Fibroblast of skin of right biceps (primary cell): ENCODE results near the gene GMEB2.
"Not testable (repeated sequence)": the region's sequence is repeated elsewhere in the genome, so short reads cannot be mapped to it uniquely, and the experiment has no call there.

Experiments used
- DNase-seq: peaks from one replicate; pipeline ENCODE4 v3.0.0-alpha.2; 2013

GMEB2 gene

GRCh38 chr20:63636752-63637628 is 10.1 kb upstream of the GMEB2 start:
- DNase-seq = peak; percentile 12

- no peak for DNase-seq
These were observed 8.7 kb upstream of the GMEB2 start for GRCh38 chr20:63635431-63636141.

- no peak for DNase-seq
These were observed 6.8 kb upstream of the GMEB2 start for GRCh38 chr20:63633732-63634131.

- not testable (repeated sequence) for DNase-seq
These were observed 4.5 kb upstream of the GMEB2 start for GRCh38 chr20:63631426-63631825.

GRCh38 chr20:63630956-63631355 is 4.1 kb upstream of the GMEB2 start:
- DNase-seq = not testable (repeated sequence)

- DNase-seq = peak; percentile 76
These were observed 1.5 kb upstream of the GMEB2 start for GRCh38 chr20:63628246-63628975.

GRCh38 chr20:63627751-63628245 is 897 bp upstream of the GMEB2 start:
- DNase-seq = no peak

- DNase-seq = peak; percentile 95
These were observed 339 bp upstream of the GMEB2 start for GRCh38 chr20:63627129-63627750.

- peak; percentile 33 for DNase-seq
These were observed 1.0 kb downstream of the GMEB2 start for GRCh38 chr20:63625771-63626423.

GRCh38 chr20:63624486-63624885 is 2.4 kb downstream of the GMEB2 start:
- DNase-seq = peak; percentile 38

GRCh38 chr20:63622732-63623131 is 4.2 kb downstream of the GMEB2 start:
- DNase-seq = no peak

- DNase-seq = no peak
These were observed 4.8 kb downstream of the GMEB2 start for GRCh38 chr20:63622096-63622495.

- DNase-seq = no peak
These were observed 5.9 kb downstream of the GMEB2 start for GRCh38 chr20:63620991-63621390.

- no peak for DNase-seq
These were observed 7.4 kb downstream of the GMEB2 start for GRCh38 chr20:63619505-63619904.

- no peak for DNase-seq
These were observed 7.8 kb downstream of the GMEB2 start for GRCh38 chr20:63619086-63619485.

- DNase-seq = no peak
These were observed 8.5 kb downstream of the GMEB2 start for GRCh38 chr20:63618291-63618980.

GRCh38 chr20:63617876-63618265 is 9.0 kb downstream of the GMEB2 start:
- no peak for DNase-seq

- DNase-seq = no peak
These were observed 9.6 kb downstream of the GMEB2 start for GRCh38 chr20:63617092-63617875.

- not testable (repeated sequence) for DNase-seq
These were observed 12.9 kb downstream of the GMEB2 start for GRCh38 chr20:63613863-63614594.
